Measurements from ENCODE around the gene PTGES2. TPM values are rescaled to one million over a fixed set of nuclear protein-coding genes. Genes with fewer than 3 reads are reported as not detected.

PTGES2 gene
- total RNA-seq, 2 experiments from 2014 or later: 47.7 to 48.5 TPM

DNA sequence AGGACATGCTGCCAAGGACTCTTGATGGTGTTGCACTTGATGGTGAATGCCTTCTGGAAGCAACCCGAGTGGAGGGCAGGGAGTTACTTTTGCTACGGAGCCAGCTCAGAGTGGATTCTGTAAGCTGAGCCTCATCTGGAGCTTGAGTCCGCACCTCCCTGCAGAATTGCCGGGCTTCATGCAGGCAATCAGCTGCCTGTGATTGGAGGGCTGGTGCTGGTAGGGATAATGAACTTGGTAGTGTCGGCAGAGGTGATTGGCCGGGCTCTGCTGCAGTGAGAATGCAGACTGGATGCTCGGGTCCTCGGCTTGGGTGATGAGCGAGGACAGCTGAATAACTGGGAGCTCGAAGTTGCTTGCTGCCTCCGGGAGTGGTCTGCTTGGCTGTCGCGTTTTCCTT is 36.4 kb downstream of the PTGES2 start:
- ChIA-PET CTCF (interaction anchor here (0.8 to 2.7 kb wide), 4 partner anchors 9 to 149 kb away, joined by 3 to 14 read pairs (median 4); no protein-coding TSS in a partner anchor), POLR2A (interaction anchor here (0.5 to 1.1 kb wide), 5 partner anchors 9 to 320 kb away, joined by 3 to 12 read pairs (median 3); no protein-coding TSS in a partner anchor)
- Mint-ChIP-seq H3K36me3 (ENCODE audit: low read depth) (peaks cover 15% of the 10 kb centered on the region), H3K27ac (no peak overlapping the region), H3K27me3 (no peaks in the 10 kb centered on the region), H3K9me3 (ENCODE audit: low read depth) (no peaks in the 10 kb centered on the region), H3K4me3 (no peak overlapping the region), H3K4me1 (peaks cover 71% of the 10 kb centered on the region)
- ATAC-seq: no peak
- intact Hi-C loops (cut with DNase I, micrococcal nuclease): loop anchor here in 1 of 2 experiments (5.0 kb wide), 2 partner anchors 134 to 149 kb away; no protein-coding TSS in a partner anchor
- no peak for DNase-seq

DNA sequence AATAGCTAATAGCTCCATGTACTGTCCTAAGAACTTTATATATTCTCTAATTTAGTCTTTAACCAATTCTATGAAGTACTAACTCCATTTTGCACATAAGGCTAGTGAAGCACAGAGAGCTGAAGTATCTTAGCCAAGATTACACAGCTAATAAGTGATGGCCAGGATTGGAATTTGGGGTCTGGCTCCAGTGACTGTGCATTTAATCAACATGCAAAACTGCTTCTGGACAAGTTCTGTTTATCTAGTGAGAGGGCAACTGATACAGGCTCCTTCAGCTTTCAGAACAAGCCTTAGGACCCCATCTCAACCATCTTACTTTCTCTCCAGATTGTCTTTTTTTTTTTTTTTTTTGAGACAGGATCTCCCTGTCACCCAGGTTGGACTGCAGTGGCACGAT is 38.2 kb downstream of the PTGES2 start:
- no peaks in the 10 kb centered on the region for H3K27me3 Mint-ChIP-seq
- ChIA-PET CTCF (interaction anchor here (0.6 to 1.3 kb wide), 8 partner anchors 10 to 1472 kb away, joined by 3 to 5 read pairs (median 3); no protein-coding TSS in a partner anchor), POLR2A (no interaction called here)
- ATAC-seq (no peak), DNase-seq (no peak)
- no peaks in the 10 kb centered on the region for H3K9me3 Mint-ChIP-seq (ENCODE audit: low read depth)
- intact Hi-C loops (cut with DNase I, micrococcal nuclease): no loop called here
- peaks cover 15% of the 10 kb centered on the region for H3K36me3 Mint-ChIP-seq (ENCODE audit: low read depth)
- peaks cover 58% of the 10 kb centered on the region for H3K4me1 Mint-ChIP-seq
- no peak overlapping the region for H3K4me3 Mint-ChIP-seq
- no peak overlapping the region for H3K27ac Mint-ChIP-seq

- H3K27ac Mint-ChIP-seq: peak overlapping the region; percentile 67
- ChIA-PET POLR2A (no interaction called here), CTCF (interaction anchor here (0.9 to 1.7 kb wide), 9 partner anchors 10 to 53 kb away, joined by 3 to 6 read pairs (median 4); no protein-coding TSS in a partner anchor)
- no peak overlapping the region for H3K4me3 Mint-ChIP-seq
- no peak for DNase-seq
- H3K27me3 Mint-ChIP-seq: no peaks in the 10 kb centered on the region
- peaks cover 53% of the 10 kb centered on the region for H3K4me1 Mint-ChIP-seq
- peak; percentile 17 for ATAC-seq
- intact Hi-C loops (cut with DNase I, micrococcal nuclease): no loop called here
- H3K9me3 Mint-ChIP-seq (ENCODE audit: low read depth): no peaks in the 10 kb centered on the region
- peaks cover 19% of the 10 kb centered on the region for H3K36me3 Mint-ChIP-seq (ENCODE audit: low read depth)
These were observed 39.1 kb downstream of the PTGES2 start for GRCh38 chr9:128088253-128088945.

DNA sequence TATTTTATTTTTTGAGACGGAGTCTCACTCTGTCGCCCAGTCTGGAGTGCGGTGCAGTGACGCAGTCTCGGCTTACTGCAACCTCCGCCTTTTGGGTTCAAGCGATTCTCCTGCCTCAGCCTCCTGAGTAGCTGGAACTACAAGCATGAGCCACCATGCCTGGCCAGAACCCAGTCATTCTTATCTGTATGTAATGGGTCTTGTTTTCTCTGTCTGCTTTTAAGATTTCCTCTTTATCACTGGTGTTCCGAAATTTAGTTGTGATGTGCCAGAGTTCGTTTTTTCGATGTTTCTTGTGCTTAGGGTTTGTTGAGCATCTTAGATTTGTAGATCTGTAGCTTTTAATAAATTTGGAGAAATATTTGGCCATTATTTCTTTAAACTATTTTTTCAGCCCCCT is 40.3 kb downstream of the PTGES2 start:
- ATAC-seq (no peak), DNase-seq (no peak)
- Mint-ChIP-seq H3K4me1 (peaks cover 43% of the 10 kb centered on the region), H3K4me3 (no peak overlapping the region), H3K27me3 (no peaks in the 10 kb centered on the region), H3K36me3 (ENCODE audit: low read depth) (peaks cover 19% of the 10 kb centered on the region), H3K9me3 (ENCODE audit: low read depth) (no peaks in the 10 kb centered on the region), H3K27ac (no peak overlapping the region)
- ChIA-PET POLR2A (no interaction called here), CTCF (interaction anchor here (0.6 to 1.7 kb wide), 7 partner anchors 9 to 191 kb away, joined by 3 to 6 read pairs (median 4); no protein-coding TSS in a partner anchor)
- intact Hi-C loops (cut with DNase I, micrococcal nuclease): no loop called here

GRCh38 chr9:128085943-128086342 is 41.6 kb downstream of the PTGES2 start:
- Mint-ChIP-seq H3K27ac (no peak overlapping the region), H3K36me3 (ENCODE audit: low read depth) (peaks cover 16% of the 10 kb centered on the region), H3K4me1 (peaks cover 44% of the 10 kb centered on the region), H3K9me3 (ENCODE audit: low read depth) (no peaks in the 10 kb centered on the region), H3K27me3 (no peaks in the 10 kb centered on the region), H3K4me3 (no peak overlapping the region)
- no peak for ATAC-seq
- ChIA-PET CTCF (interaction anchor here (1.3 kb wide), 1 partner anchor 142 kb away, joined by 4 read pairs; no protein-coding TSS in a partner anchor), POLR2A (no interaction called here)
- intact Hi-C loops (cut with DNase I, micrococcal nuclease): no loop called here
- no peak for DNase-seq

DNA sequence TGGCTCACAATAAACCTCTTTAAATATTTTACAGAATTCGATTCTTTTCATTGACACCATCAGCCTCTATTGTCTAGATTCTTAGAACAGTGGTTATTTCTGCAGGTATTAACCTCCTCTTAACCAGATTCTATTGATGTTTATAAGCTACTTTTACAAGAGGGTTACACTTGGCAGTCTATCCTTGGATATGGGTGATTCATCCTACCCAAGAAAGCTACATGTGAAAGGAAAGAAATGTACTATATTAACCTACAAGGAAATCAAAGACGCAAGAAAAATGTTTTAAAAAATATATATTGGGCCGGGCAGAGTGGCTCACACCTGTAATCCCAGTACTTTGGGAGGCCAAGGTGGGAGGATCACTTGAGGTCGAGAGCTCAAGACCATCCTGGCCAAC is 42.8 kb downstream of the PTGES2 start:
- no peak overlapping the region for H3K4me3 Mint-ChIP-seq
- H3K4me1 Mint-ChIP-seq: peaks cover 42% of the 10 kb centered on the region
- CTCF ChIA-PET: interaction anchor here (0.6 to 1.3 kb wide), 6 partner anchors 12 to 228 kb away, joined by 3 to 5 read pairs (median 3); no protein-coding TSS in a partner anchor

GRCh38 chr9:128082151-128082550 is 45.4 kb downstream of the PTGES2 start:
- H3K27ac Mint-ChIP-seq: peak overlapping the region; percentile 47
- ChIA-PET POLR2A (interaction anchor here (0.6 to 1.2 kb wide), 2 partner anchors 30 to 311 kb away, joined by 3 read pairs; no protein-coding TSS in a partner anchor), CTCF (interaction anchor here (0.7 to 2.5 kb wide), 5 partner anchors 10 to 35 kb away, joined by 3 to 14 read pairs (median 5); no protein-coding TSS in a partner anchor)
- ATAC-seq: no peak
- peaks cover 43% of the 10 kb centered on the region for H3K4me1 Mint-ChIP-seq
- intact Hi-C loops (cut with DNase I, micrococcal nuclease): no loop called here
- no peaks in the 10 kb centered on the region for H3K27me3 Mint-ChIP-seq
- no peak for DNase-seq
- no peak overlapping the region for H3K4me3 Mint-ChIP-seq
- H3K9me3 Mint-ChIP-seq (ENCODE audit: low read depth): no peaks in the 10 kb centered on the region
- peaks cover 15% of the 10 kb centered on the region for H3K36me3 Mint-ChIP-seq (ENCODE audit: low read depth)

More for the DNA sequence above, 42.8 kb downstream of the PTGES2 start:
- POLR2A ChIA-PET: no interaction called here
- intact Hi-C loops (cut with DNase I, micrococcal nuclease): no loop called here
- H3K27me3 Mint-ChIP-seq: no peaks in the 10 kb centered on the region
- no peak for DNase-seq
- peaks cover 16% of the 10 kb centered on the region for H3K36me3 Mint-ChIP-seq (ENCODE audit: low read depth)
- ATAC-seq: no peak
- H3K27ac Mint-ChIP-seq: no peak overlapping the region
- H3K9me3 Mint-ChIP-seq (ENCODE audit: low read depth): no peaks in the 10 kb centered on the region

- ATAC-seq (no peak), DNase-seq (no peak)
- CTCF ChIA-PET: interaction anchor here (1.1 to 2.5 kb wide), 4 partner anchors 11 to 46 kb away, joined by 3 to 14 read pairs (median 4); no protein-coding TSS in a partner anchor
- H3K27ac Mint-ChIP-seq: peak overlapping the region; percentile 9
- no peaks in the 10 kb centered on the region for H3K27me3 Mint-ChIP-seq
- H3K4me1 Mint-ChIP-seq: peaks cover 49% of the 10 kb centered on the region
- H3K9me3 Mint-ChIP-seq (ENCODE audit: low read depth): no peaks in the 10 kb centered on the region
- POLR2A ChIA-PET: no interaction called here
- peaks cover 18% of the 10 kb centered on the region for H3K36me3 Mint-ChIP-seq (ENCODE audit: low read depth)
- H3K4me3 Mint-ChIP-seq: no peak overlapping the region
- intact Hi-C loops (cut with DNase I, micrococcal nuclease): no loop called here
These were observed 46.5 kb downstream of the PTGES2 start for GRCh38 chr9:128081056-128081455.

GRCh38 chr9:128080206-128080605 is 47.3 kb downstream of the PTGES2 start:
- Mint-ChIP-seq H3K4me1 (peaks cover 49% of the 10 kb centered on the region), H3K27me3 (no peaks in the 10 kb centered on the region), H3K27ac (no peak overlapping the region), H3K9me3 (ENCODE audit: low read depth) (no peaks in the 10 kb centered on the region), H3K4me3 (no peak overlapping the region), H3K36me3 (ENCODE audit: low read depth) (peaks cover 13% of the 10 kb centered on the region)
- ATAC-seq: no peak
- CTCF ChIA-PET: interaction anchor here (0.7 to 1.7 kb wide), 5 partner anchors 14 to 45 kb away, joined by 3 to 6 read pairs (median 3); no protein-coding TSS in a partner anchor
- POLR2A ChIA-PET: interaction anchor here (0.6 kb wide), 2 partner anchors 12 to 136 kb away, joined by 4 to 6 read pairs; partner anchors contain the start of gene SLC25A25
- DNase-seq: no peak
- intact Hi-C loops (cut with DNase I, micrococcal nuclease): no loop called here

- peaks cover 10% of the 10 kb centered on the region for H3K36me3 Mint-ChIP-seq (ENCODE audit: low read depth)
- H3K9me3 Mint-ChIP-seq (ENCODE audit: low read depth): no peaks in the 10 kb centered on the region
- POLR2A ChIA-PET: no interaction called here
- intact Hi-C loops (cut with DNase I, micrococcal nuclease): no loop called here
- DNase-seq (no peak), ATAC-seq (no peak)
- no peak overlapping the region for H3K4me3 Mint-ChIP-seq
- CTCF ChIA-PET: interaction anchor here (0.8 to 1.5 kb wide), 10 partner anchors 9 to 283 kb away, joined by 3 to 5 read pairs (median 4); partner anchors contain the start of gene NAIF1
- H3K27ac Mint-ChIP-seq: peak overlapping the region; percentile 63
- no peaks in the 10 kb centered on the region for H3K27me3 Mint-ChIP-seq
- peaks cover 47% of the 10 kb centered on the region for H3K4me1 Mint-ChIP-seq
These were observed 48.8 kb downstream of the PTGES2 start for GRCh38 chr9:128078504-128079434.

Measured in activated CD4-positive, alpha-beta T cell treated with anti-CD3 and anti-CD28 coated beads for 36 hours (primary cell).